HepG2 (cell line): Measurements from ENCODE around the gene AGAP3. TPM values are rescaled to one million over a fixed set of nuclear protein-coding genes. Genes with fewer than 3 reads are reported as not detected.

Experiments
- ATAC-seq: fragments of 200-7000 bp; cut with Tn5 transposase; 3 replicates; pipeline ENCODE4 v1.9.1; 2020; ENCODE audit warnings: mild to moderate bottlenecking, moderate library complexity
- BruUV-seq: library from RNA; stranded (reverse); fragments of 400-500 nt; replicated peaks from 2 replicates; lab custom pipeline; 2021; lab: Mats Ljungman, UMichigan
- CTCF ChIA-PET: fragments of 300-600 bp; formaldehyde crosslinking; extraction: SDS; loops from one replicate; lab custom pipeline; 2021; ENCODE audit warnings: low total read pairs, inconsistent platforms, low intra/inter-chr PET ratio; lab: Yijun Ruan, JAX
- POLR2A ChIA-PET: fragments of 350-600 bp; sonication (Branson Sonifier 250); formaldehyde crosslinking; loops from one replicate; lab custom pipeline; 2020; ENCODE audit warnings: antibody characterized with exemption, inconsistent platforms; lab: Yijun Ruan, JAX
- DNase-seq: peaks from one replicate; pipeline ENCODE4 v3.0.0-alpha.2; 2015; ENCODE audit warnings: low spot score
- FAIRE-seq: peaks from 3 replicates; lab custom pipeline; 2011; peaks lifted over from hg19 to GRCh38; lab: Jason Lieb, UNC
- H2AFZ ChIP-seq: one replicate; pipeline ENCODE4 v1.6.1; 2011; ENCODE audit warnings: low read length, inconsistent platforms
- H3K27ac ChIP-seq: fragments of 300-600 bp; 3 replicates; pipeline ENCODE4 v1.8.0; 2011; ENCODE audit warnings: mixed run types, mild to moderate bottlenecking, mixed read lengths, low read length, inconsistent platforms; ENCODE audit not compliant: insufficient read depth; ENCODE audit errors: extremely low read length
- H3K27me3 ChIP-seq, 2 experiments: fragments of 200-600 bp in 1 of 2; 2 replicates in 1 of 2; 3 replicates in 1 of 2; pipeline versions ENCODE4 v1.6.0 to v1.8.0; 2011; ENCODE audit warnings: low read length in 2 of 2, mild to moderate bottlenecking in 2 of 2, moderate library complexity in 2 of 2, inconsistent platforms in 1 of 2; ENCODE audit not compliant: insufficient read depth in 2 of 2, control insufficient read depth in 1 of 2
- H3K36me3 ChIP-seq, 2 experiments: fragments of 200-600 bp in 1 of 2; replicated peaks in 1 of 2; 2 replicates in 1 of 2; 3 replicates in 1 of 2; pipeline versions ENCODE4 v1.5.1 to v1.8.0; 2011; ENCODE audit warnings: low read length in 2 of 2, inconsistent platforms in 1 of 2; ENCODE audit not compliant: insufficient read depth in 2 of 2, control insufficient read depth in 1 of 2
- H3K4me1 ChIP-seq: 2 replicates; pipeline ENCODE4 v1.5.1; 2012; ENCODE audit warnings: low read length, inconsistent platforms; ENCODE audit not compliant: insufficient read depth
- H3K4me2 ChIP-seq: 2 replicates; pipeline ENCODE4 v1.6.0; 2011; ENCODE audit warnings: low read depth, low read length, inconsistent platforms
- H3K4me3 ChIP-seq, 3 experiments: fragments of 200-600 bp in 1 of 3; sonication (generic), shearing (Covaris generic) in 1 of 3; replicated peaks in 1 of 3; 2 replicates each; pipeline ENCODE4 v1.5.1; 2011 to 2016; ENCODE audit warnings: low read length in 3 of 3, inconsistent platforms in 2 of 3, low read depth in 2 of 3, mild to moderate bottlenecking in 2 of 3, control low read depth in 1 of 3, mixed read lengths in 1 of 3; ENCODE audit not compliant: insufficient read depth in 1 of 3
- H3K79me2 ChIP-seq: one replicate; pipeline ENCODE4 v1.6.1; 2011; ENCODE audit warnings: low read length, inconsistent platforms; ENCODE audit not compliant: insufficient read depth
- H3K9ac ChIP-seq: 2 replicates; pipeline ENCODE4 v1.6.0; 2011; ENCODE audit warnings: mild to moderate bottlenecking, low read depth, low read length, inconsistent platforms; ENCODE audit not compliant: insufficient read depth
- H3K9me3 ChIP-seq: 2 replicates; pipeline ENCODE4 v1.5.1; 2012; ENCODE audit warnings: mild to moderate bottlenecking, low read length
- H4K20me1 ChIP-seq: 2 replicates; pipeline ENCODE4 v1.6.0; 2011; ENCODE audit warnings: inconsistent platforms, mild to moderate bottlenecking, low read length, moderate library complexity; ENCODE audit not compliant: insufficient read depth
- CTCF ChIP-seq: sonication (generic); formaldehyde crosslinking; IDR thresholded peaks from 2 replicates; pipeline ENCODE4 v1.5.0; 2020; ENCODE audit warnings: mild to moderate bottlenecking, missing genetic modification reagents, moderate library complexity
- HES4 ChIP-seq: sonication (generic); formaldehyde crosslinking; IDR thresholded peaks from 2 replicates; pipeline ENCODE4 v1.9.0; 2021; ENCODE audit warnings: mild to moderate bottlenecking, missing genetic modification reagents, borderline replicate concordance
- MXI1 ChIP-seq: IDR thresholded peaks from 3 replicates; pipeline ENCODE4 v1.6.1; 2012; ENCODE audit warnings: low read depth, low read length, inconsistent platforms, borderline replicate concordance
- PBX3 ChIP-seq: sonication (generic); formaldehyde crosslinking; IDR thresholded peaks from 2 replicates; pipeline ENCODE4 v1.8.1; 2023; ENCODE audit warnings: missing genetic modification reagents, inconsistent platforms, borderline replicate concordance
- SALL2 ChIP-seq: sonication (generic); formaldehyde crosslinking; IDR thresholded peaks from 2 replicates; pipeline ENCODE4 v1.8.1; 2023; ENCODE audit warnings: mild to moderate bottlenecking, missing genetic modification reagents, inconsistent platforms
- XBP1 ChIP-seq: sonication (generic); formaldehyde crosslinking; IDR thresholded peaks from 2 replicates; pipeline ENCODE4 v1.5.0; 2020; ENCODE audit warnings: missing genetic modification reagents
- ZMYM4 ChIP-seq: sonication (generic); formaldehyde crosslinking; IDR thresholded peaks from 2 replicates; pipeline ENCODE4 v1.8.1; 2023; ENCODE audit warnings: mild to moderate bottlenecking, missing genetic modification reagents
- ZNF281 ChIP-seq: sonication (generic); formaldehyde crosslinking; IDR thresholded peaks from 2 replicates; pipeline ENCODE4 v1.4.0; 2020; ENCODE audit warnings: missing genetic modification reagents, borderline replicate concordance
- ZNF3 ChIP-seq: IDR thresholded peaks from 2 replicates; pipeline ENCODE4 v1.7.0; 2017; ENCODE audit warnings: inconsistent platforms
- ZNF629 ChIP-seq: sonication (generic); formaldehyde crosslinking; conservative IDR thresholded peaks from 2 replicates; pipeline ENCODE4 v1.5.0; 2020; ENCODE audit warnings: missing genetic modification reagents
- ZNF781 ChIP-seq: sonication (generic); formaldehyde crosslinking; IDR thresholded peaks from 2 replicates; pipeline ENCODE4 v1.5.1; 2020; ENCODE audit warnings: borderline replicate concordance, mild to moderate bottlenecking, missing genetic modification reagents; ENCODE audit errors: not compliant biosample characterization
- WGBS: methylation state at CpG from one replicate; pipeline ENCODE4 v1.1.6; 2017; ENCODE audit warnings: low lambda C conversion rate; 5-methylcytosine and 5-hydroxymethylcytosine counted together
- in situ Hi-C: cut with HindIII; loops from 2 replicates; pipeline ENCODE4 v1.10.0; 2017; ENCODE audit warnings: low pct_unique_long_range_greater_than_20kb; ENCODE audit not compliant: extremely low pct_ligation_motif_present
- intact Hi-C: fragments of 100-400 bp; cut with micrococcal nuclease; formaldehyde crosslinking; loops from one replicate; pipeline ENCODE4 v1.10.0; 2022; ENCODE audit not compliant: unreplicated experiment
- polyA plus RNA-seq, 8 experiments: library from polyadenylated mRNA; depleted of rRNA in 3 of 8; stranded (reverse) in 7 of 8; unstranded in 1 of 8; fragments of >200 nt; fragmentation: Illumina TruSeq in 4 of 8; extraction: Trizol in 4 of 8; gene quantifications; 2 replicates each; pipeline versions ENCODE4 v1.2.1 to v1.2.3, GENCODE V29; 2011 to 2016; ENCODE audit warnings: low read depth in 4 of 8, missing spikeins in 1 of 8, mixed read lengths in 1 of 8; ENCODE audit not compliant: insufficient read depth in 1 of 8
- total RNA-seq, 5 experiments: library from RNA; depleted of rRNA; stranded (reverse); fragments of >200 nt; fragmentation: Illumina TruSeq; extraction: Trizol; gene quantifications; 2 replicates each; pipeline ENCODE4 v1.2.3, GENCODE V29; 2016; ENCODE audit warnings: low read depth in 1 of 5

AGAP3 gene
- total and polyA plus RNA-seq, 2 of the 13 experiments (the other 11 are each of a cell fraction or from before 2014, with no cell fraction given): 31.3 to 61.4 TPM

- no peak for DNase-seq
- Histone ChIP-seq H3K27ac (no peak overlapping the region), H3K36me3 (peaks cover 7 to 21% of the 10 kb centered on the region in 2 experiments; a peak in 3 of 5 replicates), H3K9ac (no peak overlapping the region), H3K4me2 (no peak overlapping the region), H3K27me3 (no peaks in the 10 kb centered on the region), H3K9me3 (no peaks in the 10 kb centered on the region), H3K4me3 (no peak overlapping the region), H2AFZ (no peak overlapping the region), H4K20me1 (peaks cover 29% of the 10 kb centered on the region), H3K79me2 (peaks cover 56% of the 10 kb centered on the region), H3K4me1 (peaks cover 1% of the 10 kb centered on the region; the same call in 1 of the 2 replicates)
- ATAC-seq: no peak
- TF ChIP-seq ZNF781 (CRISPR knock-in tag): no peak
- TF ChIP-seq ZNF629: peak; percentile 72
- TF ChIP-seq ZNF3 (CRISPR knock-in tag): no peak
- TF ChIP-seq XBP1 (CRISPR knock-in tag): no peak
- TF ChIP-seq ZMYM4 (CRISPR knock-in tag): no peak
- POLR2A ChIA-PET: no interaction called here
- CTCF ChIA-PET: no interaction called here
- 97% methylated on average over 3 of the region's 3 CpGs for WGBS
- no TSS peak for BruUV-seq
- no peak for FAIRE-seq
- intact Hi-C loops: loop anchor here (1.0 kb wide), 1 partner anchor 25 kb away; no protein-coding TSS in a partner anchor
- in situ Hi-C loops: no loop called here
Observed at GRCh38 chr7:151102991-151103390, 16.7 kb downstream of the AGAP3 start.

GRCh38 chr7:151103973-151104372, 17.7 kb downstream of the AGAP3 start:
- POLR2A ChIA-PET: no interaction called here
- Histone ChIP-seq H2AFZ (no peak overlapping the region), H3K79me2 (peaks cover 53% of the 10 kb centered on the region), H3K9ac (no peak overlapping the region), H3K36me3 (peaks cover 7 to 21% of the 10 kb centered on the region in 2 experiments; a peak in 3 of 5 replicates), H4K20me1 (peaks cover 31% of the 10 kb centered on the region), H3K4me1 (peaks cover 11% of the 10 kb centered on the region), H3K27ac (no peak overlapping the region), H3K27me3 (no peaks in the 10 kb centered on the region), H3K4me2 (no peak overlapping the region), H3K9me3 (no peaks in the 10 kb centered on the region), H3K4me3 (no peak overlapping the region)
- DNase-seq (no peak), FAIRE-seq (no peak), ATAC-seq (no peak)
- WGBS: over 99% methylated on average over 10 of the region's 12 CpGs
- intact Hi-C loops (loop anchor here (1.0 kb wide), 1 partner anchor 24 kb away; no protein-coding TSS in a partner anchor), in situ Hi-C loops (no loop called here)
- CTCF ChIA-PET: no interaction called here
- BruUV-seq: no TSS peak
- TF ChIP-seq ZNF281 (CRISPR knock-in tag) (no peak), CTCF (CRISPR knock-in tag) (no peak), HES4 (CRISPR knock-in tag) (no peak), SALL2 (CRISPR knock-in tag) (no peak), PBX3 (CRISPR knock-in tag) (no peak), MXI1 (no peak)
